ENCODE data around the gene EPHA3.

EPHA3 gene

GRCh38 chr3:89506462-89507103, 399.2 kb downstream of the EPHA3 start:
- TF ChIP-seq SPI1 (IDR thresholded peaks at IDR 0.05; ENCODE audit: low read depth, low read length) (no peak), PAX5 (IDR thresholded peaks at IDR 0.05; ENCODE audit: insufficient read depth, low read length, severe bottlenecking) (no peak), TAF1 (IDR thresholded peaks at IDR 0.05; ENCODE audit: low read depth, low read length) (no peak), POU2F2 (IDR thresholded peaks at IDR 0.05; ENCODE audit: low read depth, low read length) (no peak), POLR2AphosphoS5 (IDR thresholded peaks at IDR 0.05; ENCODE audit: low read depth, low read length) (no peak), POLR2A (IDR thresholded peaks at IDR 0.05; ENCODE audit: low read depth, low read length) (no peak)
- no peak for DNase-seq (ENCODE audit: insufficient read length, low spot score)
- FAIRE-seq: no peak

GRCh38 chr3:89521328-89521727, 413.9 kb downstream of the EPHA3 start:
- TF ChIP-seq PAX5 (IDR thresholded peaks at IDR 0.05; ENCODE audit: insufficient read depth, low read length, severe bottlenecking) (no peak), POLR2AphosphoS5 (IDR thresholded peaks at IDR 0.05; ENCODE audit: low read depth, low read length) (no peak), POLR2A (IDR thresholded peaks at IDR 0.05; ENCODE audit: low read depth, low read length) (no peak), POU2F2 (IDR thresholded peaks at IDR 0.05; ENCODE audit: low read depth, low read length) (no peak)
- no peak for FAIRE-seq
- no peak for DNase-seq (ENCODE audit: insufficient read length, low spot score)

GRCh38 chr3:89522155-89522554, 414.7 kb downstream of the EPHA3 start:
- FAIRE-seq (no peak), DNase-seq (ENCODE audit: insufficient read length, low spot score) (no peak)
- TF ChIP-seq TAF1 (IDR thresholded peaks at IDR 0.05; ENCODE audit: low read depth, low read length): no peak
- TF ChIP-seq POLR2AphosphoS5 (IDR thresholded peaks at IDR 0.05; ENCODE audit: low read depth, low read length): no peak
- TF ChIP-seq POU2F2 (IDR thresholded peaks at IDR 0.05; ENCODE audit: low read depth, low read length): no peak
- no peak for TF ChIP-seq PAX5 (IDR thresholded peaks at IDR 0.05; ENCODE audit: insufficient read depth, low read length, severe bottlenecking)
- TF ChIP-seq POLR2A (IDR thresholded peaks at IDR 0.05; ENCODE audit: low read depth, low read length): no peak
- TF ChIP-seq SPI1 (IDR thresholded peaks at IDR 0.05; ENCODE audit: low read depth, low read length): no peak

- FAIRE-seq (no peak), DNase-seq (ENCODE audit: insufficient read length, low spot score) (no peak)
- no peak for TF ChIP-seq POU2F2 (IDR thresholded peaks at IDR 0.05; ENCODE audit: low read depth, low read length)
- TF ChIP-seq POLR2A (IDR thresholded peaks at IDR 0.05; ENCODE audit: low read depth, low read length): no peak
- TF ChIP-seq TAF1 (IDR thresholded peaks at IDR 0.05; ENCODE audit: low read depth, low read length): no peak
- no peak for TF ChIP-seq PAX5 (IDR thresholded peaks at IDR 0.05; ENCODE audit: insufficient read depth, low read length, severe bottlenecking)
- no peak for TF ChIP-seq POLR2AphosphoS5 (IDR thresholded peaks at IDR 0.05; ENCODE audit: low read depth, low read length)
- no peak for TF ChIP-seq SPI1 (IDR thresholded peaks at IDR 0.05; ENCODE audit: low read depth, low read length)
These were observed 418.2 kb downstream of the EPHA3 start for GRCh38 chr3:89525609-89526008.

- DNase-seq (ENCODE audit: insufficient read length, low spot score) (no peak), FAIRE-seq (no peak)
- TF ChIP-seq POLR2AphosphoS5 (IDR thresholded peaks at IDR 0.05; ENCODE audit: low read depth, low read length): no peak
- TF ChIP-seq TAF1 (IDR thresholded peaks at IDR 0.05; ENCODE audit: low read depth, low read length): no peak
- no peak for TF ChIP-seq PAX5 (IDR thresholded peaks at IDR 0.05; ENCODE audit: insufficient read depth, low read length, severe bottlenecking)
- no peak for TF ChIP-seq POLR2A (IDR thresholded peaks at IDR 0.05; ENCODE audit: low read depth, low read length)
- TF ChIP-seq SPI1 (IDR thresholded peaks at IDR 0.05; ENCODE audit: low read depth, low read length): no peak
- TF ChIP-seq POU2F2 (IDR thresholded peaks at IDR 0.05; ENCODE audit: low read depth, low read length): no peak
These were observed 420.4 kb downstream of the EPHA3 start for GRCh38 chr3:89527736-89528305.
